Stimulated activated CD4-positive, alpha-beta T cell treated with anti-CD3 and anti-CD28 coated beads, Interleukin-15, amount 100 ng/mL, for 24 hours (primary cell): ENCODE data around the gene KRT6B.
"Not testable (repeated sequence)": the region's sequence is repeated elsewhere in the genome, so short reads cannot be mapped to it uniquely, and the experiment has no call there.

ENCODE experiments used
- DNase-seq: peaks from one replicate; pipeline ENCODE4 v3.0.0-alpha.2; 2020

KRT6B gene

GRCh38 chr12:52452101-52452500, at the start of gene KRT6B:
Gene KRT6B, minus strand, starts transcription at chr12:52452146. Its CDS starts 68 bp downstream, at chr12:52452078.
- no peak for DNase-seq

DNA sequence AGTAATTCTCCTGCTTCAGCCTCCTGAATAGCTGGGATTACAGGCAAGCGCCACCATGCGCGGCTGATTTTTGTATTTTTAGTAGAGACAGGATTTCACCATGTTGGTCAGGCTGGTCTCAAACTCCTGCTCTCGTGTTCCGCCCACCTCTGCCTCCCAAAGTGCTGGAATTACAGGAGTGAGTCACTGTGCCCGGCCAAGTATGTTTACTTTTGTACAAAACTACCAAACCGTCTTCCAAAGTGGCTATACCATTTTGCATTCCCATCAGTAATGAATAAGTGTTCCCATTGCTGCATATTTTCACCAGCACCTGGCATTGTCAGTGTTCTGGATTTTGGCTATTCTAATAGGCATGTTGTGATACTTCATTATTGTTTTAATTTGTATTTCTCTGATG, 49.5 kb upstream of the KRT6B start:
- no peak for DNase-seq

- DNase-seq = not testable (repeated sequence)
These were observed 48.6 kb upstream of the KRT6B start for GRCh38 chr12:52500574-52500973.

- no peak for DNase-seq
These were observed 48.0 kb upstream of the KRT6B start for GRCh38 chr12:52499806-52500560.

GRCh38 chr12:52498946-52499345, 47.0 kb upstream of the KRT6B start:
- DNase-seq = no peak

DNA sequence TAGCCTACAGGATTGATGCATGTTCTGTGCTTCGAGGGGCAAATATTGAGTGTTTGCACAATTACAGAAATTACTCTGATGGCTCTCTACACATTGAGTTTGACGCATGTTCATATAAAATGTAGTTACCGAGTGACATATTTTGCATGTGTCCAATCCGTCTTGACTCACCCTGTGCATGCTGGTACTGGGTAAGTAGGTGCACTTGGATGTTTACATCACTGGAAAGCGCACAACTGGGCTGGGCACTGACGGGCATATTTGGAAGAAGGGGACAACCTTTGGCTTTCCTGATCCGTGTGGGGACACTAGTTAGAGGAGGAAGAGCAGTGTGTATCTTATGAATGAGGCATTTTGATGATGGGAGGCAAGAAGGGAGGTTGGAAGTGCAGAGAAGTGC, 46.0 kb upstream of the KRT6B start:
- no peak for DNase-seq

DNA sequence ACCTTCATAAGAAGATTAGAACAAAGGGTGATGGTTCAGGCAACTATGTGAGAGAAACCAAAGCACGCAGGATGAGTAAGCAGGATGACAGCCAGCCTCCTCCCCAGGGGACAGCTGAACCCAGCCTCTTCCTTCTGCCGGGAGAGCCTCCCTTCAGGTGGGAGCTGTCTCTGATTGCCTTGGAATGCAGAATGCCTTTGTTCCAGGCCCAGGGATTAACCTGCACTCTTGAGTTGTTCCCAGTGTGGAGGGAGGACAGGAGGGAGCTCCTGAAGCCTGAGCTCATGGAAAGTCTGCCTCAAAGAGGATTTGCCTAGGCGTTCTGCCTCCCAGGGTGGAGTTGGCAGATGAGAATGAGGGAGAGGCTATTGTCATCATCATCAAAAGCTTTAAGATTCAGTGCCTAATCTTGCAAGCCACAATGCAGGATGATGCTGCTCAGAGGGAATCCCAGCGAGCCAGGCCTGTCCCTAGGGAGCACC, 44.7 kb upstream of the KRT6B start:
- no peak for DNase-seq

- no peak for DNase-seq
These were observed 44.1 kb upstream of the KRT6B start for GRCh38 chr12:52496054-52496453.

DNA sequence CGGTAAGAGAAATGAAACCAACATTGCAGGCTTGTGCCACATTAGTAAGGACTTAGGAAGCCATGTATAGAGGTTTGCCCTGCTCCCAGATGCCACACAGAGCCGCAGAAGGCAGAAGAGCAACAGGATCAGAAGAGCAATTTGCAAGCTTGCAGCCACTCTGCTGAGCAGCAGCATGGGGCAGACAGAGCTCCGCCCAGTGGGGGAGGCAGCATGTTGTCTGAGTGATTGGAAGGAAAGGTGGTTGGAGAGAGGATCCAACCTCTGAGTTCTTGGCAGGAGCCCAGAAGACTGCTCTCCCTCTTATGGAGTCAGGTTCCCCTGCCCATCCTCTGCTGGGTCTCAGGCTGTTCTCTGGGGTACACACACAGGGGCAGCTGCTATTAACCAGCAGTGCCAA, 43.4 kb upstream of the KRT6B start:
- DNase-seq = no peak

DNA sequence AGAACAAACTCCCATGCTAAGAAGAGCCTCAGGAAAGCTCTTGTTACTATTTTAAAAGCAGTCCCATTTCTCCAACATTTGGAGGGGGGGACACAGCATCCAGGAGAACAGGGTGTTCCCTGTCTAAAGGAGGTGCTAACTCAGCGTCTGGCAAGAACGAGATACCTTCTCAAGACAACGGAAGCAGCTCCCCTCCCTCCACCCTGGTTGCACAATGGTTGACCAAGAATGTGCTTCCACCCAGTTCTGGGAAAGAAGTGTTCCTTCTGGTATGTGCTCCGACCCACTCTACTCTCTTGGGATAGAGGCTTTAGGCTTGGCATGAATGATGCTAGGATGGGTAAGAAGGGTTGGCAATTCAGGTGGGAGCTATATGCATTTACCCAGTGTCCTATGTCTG, 42.6 kb upstream of the KRT6B start:
- no peak for DNase-seq

- DNase-seq = no peak
These were observed 42.2 kb upstream of the KRT6B start for GRCh38 chr12:52494100-52494499.

DNA sequence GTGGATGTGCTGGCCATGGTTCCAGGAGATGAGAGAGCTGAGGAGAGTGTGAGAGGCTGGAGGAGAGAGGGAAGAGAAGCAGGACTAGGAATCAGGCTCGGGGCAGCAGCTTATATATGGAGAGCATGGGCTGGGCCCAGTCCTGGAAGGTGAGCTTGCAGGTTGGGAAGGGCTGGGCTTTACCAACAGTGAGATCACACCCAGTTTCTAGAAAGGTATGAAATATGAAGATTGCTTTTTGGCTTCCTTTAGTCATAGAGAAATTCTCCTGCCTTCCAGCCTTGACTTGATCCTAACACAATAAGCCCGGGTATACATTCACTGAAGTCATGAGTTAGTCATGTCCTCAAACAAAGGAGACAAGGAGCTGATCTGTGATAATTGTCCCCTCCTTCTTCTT, 41.2 kb upstream of the KRT6B start, which contains the start of gene KRT6A:
Gene KRT6A (minus strand): TSS at position 86 of the 400 bp plus-strand sequence. CDS start 69 bp downstream, at position 17.
- DNase-seq = no peak

DNA sequence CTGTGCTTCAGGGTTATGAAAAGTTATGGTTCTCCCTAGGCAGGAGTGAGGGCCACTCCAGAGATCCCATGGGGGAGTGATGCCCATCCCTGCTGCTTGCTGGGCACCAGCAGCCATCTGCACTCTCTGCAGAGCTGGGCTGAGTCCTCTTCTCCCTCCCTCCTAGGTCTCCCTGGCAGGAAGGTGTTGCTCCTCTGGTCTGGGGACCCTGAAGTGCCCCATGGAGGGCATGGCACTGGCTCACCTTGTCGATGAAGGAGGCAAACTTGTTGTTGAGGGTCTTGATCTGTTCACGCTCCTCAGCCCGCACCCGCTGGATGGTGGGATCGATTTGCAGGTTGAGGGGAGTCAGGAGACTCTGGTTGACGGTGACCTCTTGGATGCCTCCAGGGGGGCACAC, 40.5 kb upstream of the KRT6B start:
- not testable (repeated sequence) for DNase-seq

- DNase-seq = not testable (repeated sequence)
These were observed 39.5 kb upstream of the KRT6B start for GRCh38 chr12:52491495-52491894.

- no peak for DNase-seq
These were observed 36.8 kb upstream of the KRT6B start for GRCh38 chr12:52488736-52489135.

DNA sequence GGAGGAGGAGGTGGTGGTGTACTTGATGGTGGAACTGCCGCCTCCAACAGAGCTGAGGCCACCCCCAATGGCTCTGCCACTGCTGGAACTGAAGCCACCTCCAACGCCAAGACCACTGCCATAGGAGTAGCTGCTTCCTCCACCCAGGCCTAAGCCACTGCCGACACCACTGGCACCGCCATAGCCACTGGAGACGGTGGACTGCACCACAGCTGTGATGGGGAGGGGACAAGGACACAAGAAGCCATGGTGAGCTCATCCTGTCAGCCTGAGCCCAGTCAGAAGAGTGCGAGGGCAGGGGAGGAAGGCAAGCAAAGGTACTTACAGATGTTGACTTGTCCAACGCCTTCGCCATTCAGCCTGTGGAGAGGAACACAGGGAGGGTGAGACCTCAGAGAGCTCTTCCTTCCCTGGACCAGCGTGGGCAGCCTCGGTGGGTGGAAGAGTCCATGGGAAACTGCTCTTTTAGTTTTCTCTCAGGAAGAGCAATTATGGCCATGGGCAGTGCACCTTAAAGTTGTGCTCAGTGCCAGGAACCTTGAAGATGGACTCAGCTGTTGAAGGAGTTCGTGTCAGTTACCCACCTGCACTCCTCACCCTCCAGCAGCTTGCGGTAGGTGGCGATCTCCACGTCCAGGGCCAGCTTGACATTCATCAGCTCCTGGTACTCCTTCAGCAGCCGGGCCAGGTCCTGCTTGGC, 35.9 kb upstream of the KRT6B start:
- not testable (repeated sequence) for DNase-seq

GRCh38 chr12:52487211-52487610, 35.3 kb upstream of the KRT6B start:
- no peak for DNase-seq

DNA sequence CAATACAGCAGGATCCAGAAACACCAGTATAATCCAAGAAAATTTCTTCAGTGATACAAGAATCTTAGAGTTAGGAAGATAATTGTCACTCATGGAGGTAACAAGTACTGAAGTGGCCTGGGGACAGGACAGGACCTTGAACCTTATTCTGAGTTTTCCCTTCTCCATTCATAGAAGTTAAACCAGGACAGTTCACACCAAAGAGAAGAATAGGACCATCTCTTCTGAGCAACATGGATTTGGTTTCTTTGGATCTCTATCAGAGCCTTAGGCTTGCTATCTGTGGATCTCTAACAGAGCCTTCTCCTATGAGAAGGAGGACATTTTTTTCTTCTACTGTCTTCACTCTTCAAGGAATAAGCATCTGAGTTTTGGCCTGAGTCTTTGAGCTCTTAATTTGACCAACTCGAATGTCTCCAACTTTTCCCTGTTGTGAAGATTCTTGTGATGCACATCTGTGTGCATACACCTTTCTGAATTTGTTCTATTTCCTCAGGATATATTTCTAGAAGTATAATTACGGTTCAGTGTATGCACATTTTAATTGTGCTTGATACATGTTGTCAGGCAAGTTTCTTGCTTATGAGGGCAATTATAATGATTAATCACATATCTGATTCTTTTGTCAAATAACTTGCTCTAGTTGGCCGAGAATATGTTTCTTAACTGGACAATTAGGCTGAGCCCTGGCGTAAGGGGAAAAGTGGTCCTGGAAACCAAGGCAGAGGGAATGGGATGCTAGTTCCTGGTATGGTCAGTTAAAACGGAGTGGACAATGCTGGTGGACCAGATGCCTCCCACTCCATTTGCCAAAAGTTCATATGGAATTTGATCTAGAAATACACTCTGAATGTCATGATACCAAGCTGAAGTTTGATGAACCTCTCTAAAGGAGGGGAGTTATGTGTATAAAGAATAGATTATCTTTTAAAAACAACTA, 34.5 kb upstream of the KRT6B start:
- no peak for DNase-seq

GRCh38 chr12:52480073-52480472, 28.1 kb upstream of the KRT6B start:
- no peak for DNase-seq

GRCh38 chr12:52477651-52478050, 25.7 kb upstream of the KRT6B start:
- DNase-seq = no peak

DNA sequence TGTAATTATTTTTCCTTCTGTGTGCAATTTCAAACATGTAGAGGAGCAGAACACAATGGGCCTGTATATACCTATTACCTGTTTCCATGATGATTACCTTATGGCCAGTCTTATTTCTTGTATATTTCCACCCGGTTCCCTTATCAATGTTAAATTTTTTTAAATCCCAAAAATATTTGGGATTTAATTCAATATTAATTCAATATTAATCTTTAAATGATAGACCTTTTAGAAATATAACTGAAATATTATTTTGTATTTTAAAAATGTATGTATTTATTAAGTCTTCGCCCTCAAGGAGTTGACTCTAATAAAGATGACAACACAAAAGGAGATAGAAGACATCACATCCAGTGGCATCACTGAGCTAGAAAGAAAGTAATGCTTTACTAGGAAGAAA, 22.3 kb upstream of the KRT6B start:
- no peak for DNase-seq

DNA sequence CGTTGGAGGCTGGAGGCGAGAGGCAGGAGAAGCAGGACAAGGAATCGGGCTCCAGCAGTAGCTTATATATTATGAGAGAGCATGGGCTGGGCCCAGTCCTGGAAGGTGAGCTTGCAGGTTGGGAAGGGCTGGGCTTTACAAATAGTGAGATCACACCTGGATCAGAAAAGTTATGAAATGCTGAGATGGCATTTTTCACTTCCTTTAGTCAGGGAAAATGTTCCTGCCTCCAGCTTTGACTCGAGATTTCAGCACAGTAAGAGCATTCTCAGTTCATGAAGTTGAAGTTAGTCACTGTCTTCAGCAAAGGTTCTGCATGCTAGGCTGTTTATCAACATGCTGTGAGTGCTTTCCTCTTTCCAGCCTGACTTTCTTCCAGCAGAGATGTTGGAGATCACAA, 21.8 kb upstream of the KRT6B start, which contains the start of gene KRT6C:
Gene KRT6C (minus strand): TSS at position 38 of the 400 bp plus-strand sequence. CDS start 68 bp downstream, outside the sequence.
- no peak for DNase-seq

DNA sequence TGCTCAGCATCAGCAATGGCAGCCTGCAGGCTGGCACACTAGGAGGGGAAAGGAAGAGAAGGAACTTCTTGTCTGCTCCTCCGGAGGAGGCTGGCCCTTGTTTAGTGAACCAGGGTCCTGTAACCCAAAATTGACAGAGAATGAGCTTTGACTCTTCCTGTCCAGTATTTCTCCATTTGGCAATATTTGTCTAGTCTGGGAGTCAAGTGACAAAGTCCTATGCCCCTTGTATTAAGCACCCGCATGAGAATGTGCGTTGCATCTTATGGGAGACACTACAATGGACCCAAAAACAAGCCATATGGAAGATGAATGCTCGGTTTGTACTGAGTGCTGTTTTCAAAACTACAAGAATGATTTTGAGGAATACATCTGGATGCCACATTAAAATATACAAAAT, 17.9 kb upstream of the KRT6B start:
- no peak for DNase-seq
